Choroid plexus epithelial cell (primary cell): ENCODE measurements around the gene GMPPA.

ENCODE experiments used
- DNase-seq: peaks from one replicate; pipeline ENCODE4 v3.0.0-alpha.2; 2010; ENCODE audit warnings: low read depth
- H3K4me3 ChIP-seq: 2 replicates; pipeline ENCODE4 v1.5.1; 2011; ENCODE audit warnings: low read depth, mild to moderate bottlenecking, control low read depth, low read length, moderate library complexity
- CTCF ChIP-seq: conservative IDR thresholded peaks from 2 replicates; pipeline ENCODE4 v1.5.1; 2011; ENCODE audit warnings: low read depth, mild to moderate bottlenecking, control low read depth, inconsistent platforms, low read length, moderate library complexity

The GMPPA gene

DNA sequence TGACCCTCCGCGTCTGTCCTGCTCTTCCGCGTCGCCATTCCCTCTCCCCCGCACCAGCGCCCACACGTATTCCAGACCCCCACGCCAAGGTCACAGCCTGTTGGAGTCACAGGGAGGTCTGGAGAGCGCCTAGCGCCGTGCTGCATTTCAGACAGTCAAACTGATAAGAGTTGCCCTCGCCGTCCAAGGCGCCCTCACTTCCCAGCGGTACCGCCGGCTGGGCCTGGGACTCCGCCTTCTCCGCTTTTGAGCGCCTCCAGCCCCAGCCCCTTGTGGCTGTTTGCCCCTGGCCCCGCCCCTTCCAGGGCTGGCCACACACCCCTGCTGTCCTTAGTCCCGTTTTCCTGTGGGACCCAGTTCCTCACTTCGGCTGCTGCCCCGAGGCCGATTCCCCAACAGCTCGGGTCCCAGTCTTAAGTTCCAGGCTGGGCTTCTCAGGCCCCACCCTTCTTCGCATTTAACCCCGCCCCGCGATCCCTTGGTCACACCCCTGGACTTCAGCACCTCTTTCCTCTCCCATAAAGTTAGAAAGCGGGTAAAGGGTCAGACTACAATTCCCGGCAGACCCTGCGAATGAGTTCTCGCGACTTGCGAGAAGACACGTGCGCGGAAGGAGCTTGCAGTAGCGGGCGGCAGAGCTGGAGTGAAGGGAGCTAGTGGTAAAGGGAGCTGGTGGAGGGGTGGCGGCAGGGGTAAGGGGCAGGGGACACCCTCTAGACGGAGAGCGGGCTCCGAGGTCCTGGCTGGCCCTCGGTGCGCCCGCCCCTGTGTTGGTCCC is at the start of gene GMPPA:
Gene GMPPA (plus strand): TSS at position 612 of the 778 bp plus-strand sequence. CDS start 1,085 bp downstream, outside the sequence.
- peak within 1 kb of the TSS; percentile 84 for H3K4me3 ChIP-seq
- DNase-seq, result peak; percentile 99
- peak; percentile 5 for TF ChIP-seq CTCF

DNA sequence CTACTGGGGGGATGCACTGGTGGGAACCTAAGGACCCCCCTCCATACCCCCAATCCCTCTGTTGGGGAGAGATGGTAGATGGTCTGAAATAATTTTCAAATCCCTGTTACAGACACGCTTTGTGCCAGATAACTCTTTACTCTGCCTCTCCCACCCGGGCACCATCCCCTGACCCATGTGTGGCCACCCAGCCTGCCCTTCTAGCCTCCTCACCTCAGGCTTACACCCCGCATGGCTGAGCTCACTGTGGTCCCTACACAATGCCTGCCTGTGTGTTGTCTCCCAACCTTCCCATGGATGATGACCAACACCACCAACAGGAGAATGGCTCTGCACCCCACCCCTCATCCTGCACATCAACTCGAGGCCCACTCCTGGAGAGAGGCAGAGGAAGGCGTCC is 49.1 kb upstream of the GMPPA start:
- no peak overlapping the region for H3K4me3 ChIP-seq
- DNase-seq, result no peak
- TF ChIP-seq CTCF, result no peak

DNA sequence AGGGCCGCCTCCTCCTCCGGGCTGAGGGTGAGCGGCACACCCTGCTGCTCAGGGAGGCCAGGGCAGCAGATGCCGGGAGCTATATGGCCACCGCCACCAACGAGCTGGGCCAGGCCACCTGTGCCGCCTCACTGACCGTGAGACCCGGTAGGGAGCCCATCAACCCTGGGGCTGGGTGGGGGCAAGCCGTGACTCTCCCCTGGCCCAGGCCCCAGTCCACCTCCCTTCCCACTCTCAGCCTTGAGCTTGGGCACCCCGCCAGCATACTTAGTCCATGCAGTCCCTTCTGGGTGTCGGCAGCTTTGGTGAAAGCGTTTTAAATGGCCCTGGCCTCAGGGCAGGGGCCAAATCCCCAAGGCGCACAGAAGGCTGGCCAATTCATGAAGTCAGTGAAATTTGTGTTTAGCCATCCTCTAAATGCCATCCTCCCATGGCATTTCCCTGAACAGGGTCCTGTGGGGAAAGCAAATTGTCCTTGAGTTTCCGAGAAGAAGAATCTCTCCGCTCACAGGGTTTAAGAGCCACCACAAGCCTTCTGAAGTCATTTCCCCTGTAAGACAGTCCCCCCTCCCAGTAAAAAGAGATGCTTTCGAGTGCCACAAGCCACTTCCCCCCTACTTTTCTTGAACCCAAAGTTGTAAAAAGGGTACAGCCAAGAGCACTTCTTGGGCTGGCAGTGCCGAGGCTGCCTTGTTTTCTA is 46.9 kb upstream of the GMPPA start:
- no peak for TF ChIP-seq CTCF
- no peak for DNase-seq

GRCh38 chr2:219452361-219453317 is 46.1 kb upstream of the GMPPA start:
- peak; percentile 86 for DNase-seq
- H3K4me3 ChIP-seq, result no peak overlapping the region
- no peak for TF ChIP-seq CTCF

More for the DNA sequence above, 46.9 kb upstream of the GMPPA start:
- H3K4me3 ChIP-seq, result no peak overlapping the region

GRCh38 chr2:219453671-219454590 is 44.8 kb upstream of the GMPPA start:
- DNase-seq, result peak; percentile 76
- TF ChIP-seq CTCF, result no peak
- H3K4me3 ChIP-seq, result no peak overlapping the region

DNA sequence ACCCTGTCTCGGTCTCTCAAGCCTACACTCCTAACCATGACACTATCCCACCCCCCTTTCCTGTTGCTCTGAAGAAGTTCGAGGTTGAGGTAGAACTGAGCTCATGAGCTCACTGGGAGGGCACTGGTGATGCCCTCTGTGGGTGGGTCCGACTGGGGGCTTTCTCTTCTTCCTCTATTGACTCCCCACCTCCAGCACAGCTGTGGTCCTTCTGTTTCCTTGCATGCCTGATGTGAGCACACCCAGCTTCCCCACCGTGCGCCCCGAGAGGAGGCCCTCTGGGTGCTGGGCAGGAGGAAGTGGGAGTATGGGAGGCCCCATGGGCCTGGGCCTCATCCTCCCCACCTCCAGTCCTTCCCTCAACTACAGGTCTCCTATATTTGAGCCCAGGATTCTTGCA is 43.1 kb upstream of the GMPPA start:
- DNase-seq, result no peak
- no peak overlapping the region for H3K4me3 ChIP-seq
- no peak for TF ChIP-seq CTCF
